Measurements from ENCODE around the gene CTNNBL1. TPM values are rescaled to one million over a fixed set of nuclear protein-coding genes. Genes with fewer than 3 reads are reported as not detected.

CTNNBL1 gene
- total and polyA plus RNA-seq, 8 donors = 14.8 to 34.9 (median 21.3) TPM

GRCh38 chr20:37759052-37759553 lies 65.3 kb downstream of the CTNNBL1 start:
- ATAC-seq = no peak

GRCh38 chr20:37759761-37760209 lies 66.0 kb downstream of the CTNNBL1 start:
- Histone ChIP-seq H3K27ac (no peak overlapping the region), H3K27me3 (no peaks in the 10 kb centered on the region), H3K9me3 (no peaks in the 10 kb centered on the region), H3K4me3 (no peak overlapping the region), H3K36me3 (peaks cover 0 to 12% (median 0%) of the 10 kb centered on the region in 3 donors), H3K4me1 (no peaks in the 10 kb centered on the region)
- no peak for FAIRE-seq
- TF ChIP-seq CTCF (IDR thresholded peaks at IDR 0.05) = no peak
- WGBS, 2 donors = 92 to 96% methylated on average over 5 of the region's 5 CpGs
- ATAC-seq = no peak
- no peak for DNase-seq
- intact Hi-C loops (cut with DNase I) = no loop called here

More at GRCh38 chr20:37759052-37759553, 65.3 kb downstream of the CTNNBL1 start:
- 79 to 87% methylated on average over 6 of the region's 6 CpGs for WGBS, 2 donors
- intact Hi-C loops (cut with DNase I) = no loop called here
- Histone ChIP-seq H3K36me3 (peaks cover 0 to 12% (median 0%) of the 10 kb centered on the region in 3 donors), H3K9me3 (no peaks in the 10 kb centered on the region), H3K27ac (no peak overlapping the region), H3K4me3 (no peak overlapping the region), H3K4me1 (no peaks in the 10 kb centered on the region), H3K27me3 (no peaks in the 10 kb centered on the region)
- FAIRE-seq (no peak), DNase-seq (no peak)
- TF ChIP-seq CTCF (IDR thresholded peaks at IDR 0.05) = no peak

- Histone ChIP-seq H3K36me3 (peaks cover 0 to 12% (median 0%) of the 10 kb centered on the region in 3 donors), H3K27me3 (no peaks in the 10 kb centered on the region), H3K4me3 (no peak overlapping the region), H3K27ac (no peak overlapping the region), H3K4me1 (no peaks in the 10 kb centered on the region), H3K9me3 (no peaks in the 10 kb centered on the region)
- FAIRE-seq (no peak), DNase-seq (no peak), ATAC-seq (no peak)
- intact Hi-C loops (cut with DNase I) = no loop called here
- no peak for TF ChIP-seq CTCF (IDR thresholded peaks at IDR 0.05)
- WGBS, 2 donors = 91 to 95% methylated on average over 2 of the region's 2 CpGs
These were observed 66.5 kb downstream of the CTNNBL1 start for GRCh38 chr20:37760322-37760721.

- ATAC-seq = no peak
- Histone ChIP-seq H3K27me3 (no peaks in the 10 kb centered on the region), H3K9me3 (no peaks in the 10 kb centered on the region), H3K4me3 (no peak overlapping the region), H3K4me1 (no peaks in the 10 kb centered on the region), H3K27ac (no peak overlapping the region), H3K36me3 (peaks cover 0 to 10% (median 0%) of the 10 kb centered on the region in 3 donors)
- no peak for DNase-seq
- whole genome bisulfite sequencing, 2 donors = 96% methylated on average over 4 of the region's 4 CpGs
- intact Hi-C loops (cut with DNase I) = no loop called here
- no peak for FAIRE-seq
- no peak for TF ChIP-seq CTCF (IDR thresholded peaks at IDR 0.05)
These were observed 69.1 kb downstream of the CTNNBL1 start for GRCh38 chr20:37762716-37763485.
